DOHH2 (cell line): Measurements from ENCODE around the gene GSTO1.

Experiments
- CTCF ChIP-seq: fragments of 200-600 bp; sonication (generic); IDR thresholded peaks from one replicate; pipeline ENCODE4 v1.5.1; 2014; ENCODE audit warnings: antibody characterized with exemption, mild to moderate bottlenecking, low read depth, low read length; ENCODE audit not compliant: poor library complexity, severe bottlenecking
- EZH2phosphoT487 ChIP-seq: fragments of 200-600 bp; sonication (generic); IDR thresholded peaks from 2 replicates; pipeline ENCODE4 v1.6.1; 2017; ENCODE audit warnings: borderline replicate concordance, mild to moderate bottlenecking, antibody characterized with exemption, low read length, moderate library complexity, mixed read lengths

GRCh38 chr10:104254493-104255310, at the start of gene GSTO1:
- TF ChIP-seq EZH2phosphoT487 (no peak), CTCF (no peak)
